Non-pigmented ciliary epithelial cell (primary cell): ENCODE data around the gene TNFRSF9.
"Not testable (repeated sequence)": the region's sequence is repeated elsewhere in the genome, so short reads cannot be mapped to it uniquely, and the experiment has no call there.

Experiments used
- DNase-seq: peaks from one replicate; pipeline ENCODE4 v3.0.0-alpha.2; 2010; ENCODE audit warnings: low read depth

TNFRSF9 gene

GRCh38 chr1:7940745-7941436 lies at the start of gene TNFRSF9:
Gene TNFRSF9 (minus strand): TSS chr1:7940839. CDS start chr1:7939994, 845 bp downstream.
- peak; percentile 14 for DNase-seq

GRCh38 chr1:7989762-7990428 lies 49.3 kb upstream of the TNFRSF9 start:
- no peak for DNase-seq

- DNase-seq, result no peak
Measured at GRCh38 chr1:7988576-7988975, 47.9 kb upstream of the TNFRSF9 start.

- no peak for DNase-seq
Measured at GRCh38 chr1:7987528-7987927, 46.9 kb upstream of the TNFRSF9 start.

GRCh38 chr1:7985851-7986612 lies 45.4 kb upstream of the TNFRSF9 start:
- no peak for DNase-seq

- no peak for DNase-seq
Measured at GRCh38 chr1:7984811-7985210, 44.2 kb upstream of the TNFRSF9 start.

GRCh38 chr1:7983086-7983778 lies 42.6 kb upstream of the TNFRSF9 start:
- no peak for DNase-seq

GRCh38 chr1:7980984-7981383 lies 40.3 kb upstream of the TNFRSF9 start:
- DNase-seq, result no peak

GRCh38 chr1:7975212-7975865 lies 34.7 kb upstream of the TNFRSF9 start:
- DNase-seq, result no peak

- no peak for DNase-seq
Measured at GRCh38 chr1:7973086-7973485, 32.4 kb upstream of the TNFRSF9 start.

- no peak for DNase-seq
Measured at GRCh38 chr1:7972285-7972684, 31.6 kb upstream of the TNFRSF9 start.

GRCh38 chr1:7971024-7971423 lies 30.4 kb upstream of the TNFRSF9 start:
- DNase-seq, result no peak

- DNase-seq, result no peak
Measured at GRCh38 chr1:7970246-7970645, 29.6 kb upstream of the TNFRSF9 start.

GRCh38 chr1:7967651-7968050 lies 27.0 kb upstream of the TNFRSF9 start:
- no peak for DNase-seq

- DNase-seq, result no peak
Measured at GRCh38 chr1:7967196-7967595, 26.6 kb upstream of the TNFRSF9 start.

GRCh38 chr1:7964476-7964875 lies 23.8 kb upstream of the TNFRSF9 start:
- DNase-seq, result no peak

- DNase-seq, result not testable (repeated sequence)
Measured at GRCh38 chr1:7963841-7964240, 23.2 kb upstream of the TNFRSF9 start.

- not testable (repeated sequence) for DNase-seq
Measured at GRCh38 chr1:7963378-7963730, 22.7 kb upstream of the TNFRSF9 start.

GRCh38 chr1:7962636-7963377 lies 22.2 kb upstream of the TNFRSF9 start:
- no peak for DNase-seq

GRCh38 chr1:7962014-7962335 lies 21.3 kb upstream of the TNFRSF9 start:
- DNase-seq, result no peak
